M059J (cell line): Measurements from ENCODE around the gene CSHL1. TPM values are rescaled to one million over a fixed set of nuclear protein-coding genes. Genes with fewer than 3 reads are reported as not detected.
"Not testable (repeated sequence)": the region's sequence is repeated elsewhere in the genome, so short reads cannot be mapped to it uniquely, and the experiment has no call there.

ENCODE experiments used
- DNase-seq: peaks from one replicate; pipeline ENCODE4 v3.0.0-alpha.2; 2012; ENCODE audit warnings: low read depth
- total RNA-seq: library from RNA; depleted of rRNA; stranded (reverse); fragments of >200 nt; shearing (Covaris generic); gene quantifications from 2 replicates; pipeline ENCODE4 v1.2.3, GENCODE V29; 2014

Gene CSHL1
- total RNA-seq, 1 experiment from 2014 or later: not detected

DNA sequence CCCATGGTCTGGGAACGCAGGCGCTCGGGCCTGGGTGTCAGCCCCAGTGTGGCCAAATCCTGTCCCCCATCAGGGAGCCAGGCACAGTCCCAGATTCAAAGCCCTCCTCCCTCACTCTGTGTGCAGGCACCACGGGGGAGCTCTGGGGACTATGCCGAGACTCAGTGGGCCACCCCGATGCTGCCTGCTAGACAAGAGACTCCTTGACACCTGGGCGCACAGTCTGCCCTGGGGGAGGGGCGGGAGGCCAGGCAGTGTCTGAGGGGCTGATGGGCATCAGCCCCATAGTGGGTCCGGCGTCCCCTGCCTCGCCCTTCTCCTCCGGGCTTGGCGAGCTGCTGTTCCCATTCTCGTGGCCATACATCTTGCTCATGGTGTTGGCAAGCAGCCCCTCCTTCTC lies 29.5 kb upstream of the CSHL1 start:
- DNase-seq: no peak

DNA sequence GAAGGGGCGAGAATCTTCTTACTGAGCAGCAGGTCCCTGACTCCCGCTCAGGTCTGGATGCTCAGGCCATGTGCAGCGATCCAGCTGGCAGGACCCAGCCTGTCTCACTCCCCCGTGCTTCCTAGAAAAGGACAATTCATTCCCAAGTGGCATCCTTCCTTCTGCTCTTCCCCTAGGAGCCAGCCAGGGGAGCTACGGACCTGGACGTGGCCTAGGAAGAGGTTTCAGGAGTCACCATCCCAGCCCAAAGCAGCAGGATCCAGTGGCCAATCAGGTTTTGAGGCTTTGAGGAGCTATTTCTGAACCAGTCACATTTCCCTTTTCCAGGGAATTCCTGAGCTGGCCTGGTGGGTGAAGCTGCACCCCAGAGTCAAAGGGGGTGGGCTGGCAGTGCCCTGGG lies 28.8 kb upstream of the CSHL1 start:
- DNase-seq: no peak

GRCh38 chr17:63939401-63939800 lies 28.3 kb upstream of the CSHL1 start:
- no peak for DNase-seq

DNA sequence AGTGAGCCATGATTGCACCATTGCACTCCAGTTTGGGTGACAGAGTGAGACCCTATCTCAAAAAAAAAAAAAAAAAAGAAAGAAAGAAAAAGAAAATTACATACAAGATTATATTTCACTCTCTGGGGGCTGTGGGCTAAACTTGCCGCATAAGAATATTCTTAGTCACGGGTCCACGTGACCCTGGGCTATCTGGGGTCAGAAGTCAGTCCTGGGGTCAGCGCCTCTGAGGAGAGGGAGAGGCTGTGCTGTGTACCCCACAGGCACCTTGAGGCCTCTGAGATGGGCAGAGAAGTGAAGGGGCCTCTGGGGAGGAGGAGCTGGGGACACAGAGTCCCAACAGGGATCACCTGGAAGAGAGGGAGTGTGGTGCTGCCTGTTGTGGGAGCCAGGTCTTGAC lies 26.9 kb upstream of the CSHL1 start:
- no peak for DNase-seq

DNA sequence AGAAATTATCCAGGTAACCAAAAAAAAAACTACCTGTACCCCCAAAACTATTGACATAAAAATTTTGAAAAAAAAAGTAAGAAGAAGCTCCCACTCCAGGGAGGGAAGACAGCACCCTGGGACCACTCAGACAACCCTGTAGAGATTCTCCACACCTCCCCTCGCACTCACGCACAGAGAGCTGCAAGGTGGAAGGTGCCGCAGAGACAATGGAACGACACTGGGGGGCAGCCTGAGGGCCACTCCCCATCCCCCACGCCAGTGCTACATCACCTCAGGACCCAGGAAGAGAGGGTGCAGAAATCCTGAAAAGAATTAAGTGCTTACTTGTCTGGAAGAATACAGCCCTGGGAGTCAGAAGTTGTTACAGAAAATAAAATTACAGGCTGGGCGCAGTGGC lies 26.3 kb upstream of the CSHL1 start:
- no peak for DNase-seq

GRCh38 chr17:63934183-63935112 lies 23.4 kb upstream of the CSHL1 start:
- DNase-seq: no peak

GRCh38 chr17:63933598-63933997 lies 22.5 kb upstream of the CSHL1 start:
- no peak for DNase-seq

GRCh38 chr17:63932721-63933120 lies 21.7 kb upstream of the CSHL1 start:
- no peak for DNase-seq

DNA sequence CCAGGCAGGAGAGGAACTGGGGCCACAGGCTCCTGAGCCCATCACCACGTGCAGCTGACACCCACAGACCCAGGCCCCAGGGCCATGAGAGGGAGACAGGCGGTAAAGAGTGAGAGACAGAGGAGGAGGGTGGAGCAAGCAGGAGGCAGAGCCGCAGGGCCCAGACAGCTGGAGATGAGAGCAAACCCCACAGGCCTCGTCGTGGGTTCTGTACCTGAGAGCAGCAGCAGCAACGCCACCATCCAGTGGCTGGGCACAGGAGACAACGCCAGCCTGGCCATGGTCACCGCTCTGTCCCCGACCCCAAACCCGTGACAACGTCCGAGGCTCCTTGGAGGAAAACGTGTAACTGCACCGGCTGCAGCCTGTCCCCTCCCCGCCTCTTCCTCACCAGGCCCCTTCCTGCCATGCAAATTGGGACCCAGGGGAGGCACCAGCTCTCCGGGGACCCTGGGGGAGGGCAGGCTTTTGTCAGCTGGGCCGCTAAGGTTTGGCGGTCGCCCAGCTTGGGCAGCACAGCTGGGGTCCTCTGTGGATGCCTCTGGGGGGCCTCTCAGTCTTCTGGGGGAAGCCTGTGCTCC lies 21.0 kb upstream of the CSHL1 start, which contains the start of gene CD79B:
Gene CD79B (minus strand): TSS at position 351 of the 581 bp plus-strand sequence. CDS start 70 bp downstream, at position 281.
- no peak for DNase-seq

DNA sequence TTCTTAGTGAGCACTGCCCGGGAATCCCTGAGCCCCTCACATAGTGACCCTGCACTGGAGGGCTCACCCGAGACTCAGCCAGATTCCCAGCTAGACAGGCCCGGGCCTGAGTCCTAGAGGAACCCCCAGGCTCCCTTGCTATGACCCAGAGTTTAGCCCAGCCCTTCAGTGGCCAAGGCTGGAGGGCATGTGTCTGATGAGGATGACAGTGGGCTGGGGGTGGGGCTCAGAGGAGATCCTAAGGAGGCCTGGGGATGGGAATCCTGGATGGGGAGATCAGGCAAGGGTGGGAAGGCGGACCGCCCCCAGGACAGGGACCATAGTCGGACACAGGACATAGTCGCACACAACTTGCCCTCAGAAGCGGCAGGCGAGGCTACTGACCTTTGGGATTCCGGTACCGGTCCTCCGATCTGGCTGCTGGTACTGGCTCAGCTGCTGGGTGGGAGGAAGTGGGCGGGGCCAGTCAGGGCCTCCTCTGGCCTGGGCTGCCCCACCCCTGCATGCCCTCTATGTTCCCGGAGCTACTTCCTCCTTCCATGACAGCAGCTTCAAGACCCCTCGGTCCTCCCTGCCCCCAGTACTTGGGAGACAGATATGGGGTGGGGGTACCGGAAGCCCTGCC lies 20.0 kb upstream of the CSHL1 start:
- no peak for DNase-seq

DNA sequence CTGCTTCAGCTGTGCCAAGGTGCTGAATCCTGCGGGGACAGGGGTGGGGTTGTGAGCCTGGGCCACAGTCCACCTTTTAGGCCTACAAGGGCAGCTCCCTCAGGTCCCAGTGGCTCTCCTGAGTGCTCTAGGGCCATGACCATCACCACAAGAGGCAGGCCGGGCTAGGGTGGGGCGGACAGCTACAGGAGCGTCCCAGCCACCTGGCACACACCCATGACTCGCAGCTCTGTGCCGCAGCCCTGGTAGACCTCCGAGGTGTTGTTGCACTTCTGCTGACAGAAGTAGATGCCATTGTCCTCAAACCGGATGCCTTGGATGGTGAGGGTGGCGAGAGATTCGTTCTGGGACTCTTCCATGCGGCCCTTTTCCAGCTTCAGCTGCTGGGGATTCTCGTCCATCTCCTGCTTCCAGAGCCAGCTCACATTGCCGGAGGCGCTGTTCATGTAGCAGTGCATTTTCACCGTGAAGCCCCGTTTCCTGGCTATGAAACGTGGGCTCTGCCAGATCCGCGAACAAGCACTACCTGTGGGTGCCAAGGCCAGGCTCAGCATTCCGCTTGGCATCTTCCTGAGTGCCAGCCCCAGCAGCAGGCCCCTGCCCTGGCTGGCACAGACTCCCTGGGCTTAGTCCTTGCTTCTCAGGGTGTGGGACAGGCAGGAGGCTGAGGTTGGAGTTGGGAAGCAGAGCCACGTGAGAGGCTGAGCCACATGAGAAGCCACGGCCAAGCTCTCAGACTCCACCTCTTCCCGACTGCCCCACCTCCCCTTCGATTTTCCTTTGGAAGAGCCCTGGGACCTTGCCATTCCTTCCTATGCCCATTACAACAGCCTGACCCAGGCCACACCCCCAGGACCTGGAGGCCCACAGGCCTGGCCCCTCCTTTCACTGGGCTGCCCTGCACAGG lies 19.1 kb upstream of the CSHL1 start:
- peak; percentile 45 for DNase-seq

DNA sequence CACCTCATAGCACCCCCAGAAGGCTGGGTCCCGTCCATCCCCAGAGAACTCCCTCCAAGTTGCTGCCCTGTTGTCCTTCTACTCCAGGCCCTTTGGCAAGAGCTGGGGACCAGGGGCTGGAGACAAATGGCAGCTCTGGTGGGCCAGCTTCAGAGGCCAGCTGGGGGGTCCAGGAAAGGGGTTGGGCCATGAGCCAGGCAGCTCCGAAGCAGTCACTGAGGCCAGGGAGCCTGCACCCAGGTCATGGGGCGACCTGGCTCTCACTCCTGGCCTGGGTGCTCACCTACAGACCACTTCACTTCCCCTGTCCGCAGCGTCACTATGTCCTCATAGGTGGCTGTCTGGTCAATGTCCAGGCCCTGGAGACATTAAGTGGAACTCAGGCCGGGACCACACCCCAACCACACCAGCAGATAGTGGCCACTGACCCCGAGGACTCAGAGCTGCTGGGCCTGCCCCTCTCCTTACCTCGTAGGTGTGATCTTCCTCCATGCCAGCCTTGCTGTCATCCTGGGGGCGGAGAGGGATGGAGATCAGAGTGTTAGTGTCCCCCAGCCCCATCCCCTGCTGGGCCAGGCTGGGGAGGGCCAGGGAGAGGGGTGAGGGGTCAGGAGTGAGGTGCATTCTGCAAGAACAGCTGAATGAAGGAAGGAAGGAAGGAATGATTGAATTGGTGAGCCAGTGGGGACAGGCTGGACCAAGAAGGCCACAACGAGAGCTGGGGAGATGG lies 18.1 kb upstream of the CSHL1 start:
- DNase-seq: no peak

DNA sequence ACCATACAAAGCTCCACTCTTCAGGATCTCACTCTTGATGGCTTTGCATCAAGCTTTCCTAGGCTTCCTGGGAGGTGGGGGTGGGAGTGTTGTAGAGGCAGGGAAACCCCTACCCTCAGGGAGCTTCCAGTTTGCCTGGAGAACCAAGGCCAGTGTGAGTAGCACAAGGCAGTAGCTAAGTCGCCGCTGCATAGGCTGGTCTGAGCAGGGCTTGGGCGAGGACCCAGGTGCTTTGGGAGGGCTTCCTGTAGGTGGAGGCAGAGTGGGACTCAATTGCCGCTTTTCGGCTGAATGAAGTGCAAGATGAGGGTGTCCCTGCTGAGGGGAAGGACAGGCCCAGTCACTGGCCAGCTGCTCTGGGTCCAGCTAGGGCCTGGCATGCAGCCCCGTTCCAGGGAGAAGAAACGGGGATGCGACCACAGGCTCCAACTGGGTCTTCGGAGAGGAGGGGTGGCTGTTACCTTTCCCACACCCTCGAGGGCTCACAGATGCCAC lies 17.2 kb upstream of the CSHL1 start:
- no peak for DNase-seq

DNA sequence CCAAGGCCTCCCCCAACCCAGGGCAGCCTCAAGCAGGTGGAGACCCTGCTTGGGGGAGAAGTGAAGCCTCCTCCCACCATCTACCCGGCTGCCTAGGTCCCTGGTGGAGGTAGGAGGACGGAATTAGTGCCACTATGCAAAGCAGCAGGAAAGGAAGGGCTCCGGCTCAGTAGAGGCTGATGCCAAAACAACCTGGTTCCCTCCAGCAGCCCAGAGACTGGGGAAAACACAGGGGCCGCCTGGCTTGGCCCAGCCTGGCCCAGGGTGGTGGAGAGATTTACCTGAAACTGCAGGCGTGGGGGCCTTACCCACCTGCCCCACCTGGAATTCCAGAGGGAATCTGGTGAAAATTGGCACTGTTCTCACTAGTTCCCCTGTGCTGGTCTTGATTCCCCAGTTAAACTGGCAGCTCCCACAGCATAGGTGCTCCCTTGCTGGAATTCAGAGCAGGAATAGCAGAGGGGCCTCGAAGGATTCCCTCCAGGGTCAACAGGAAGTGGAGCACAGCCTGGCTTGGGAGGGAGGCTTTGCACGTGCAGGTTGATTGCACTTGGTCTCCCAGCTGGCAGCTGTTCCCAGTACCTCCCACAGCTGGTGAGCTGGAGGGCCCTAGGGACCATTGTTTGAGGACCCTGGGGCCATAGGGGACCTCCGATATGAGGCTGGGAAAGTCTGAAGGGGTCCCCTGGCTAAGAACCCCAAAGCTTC lies 16.6 kb upstream of the CSHL1 start:
- DNase-seq: no peak

- no peak for DNase-seq
Measured at GRCh38 chr17:63926164-63926563, 15.1 kb upstream of the CSHL1 start.

DNA sequence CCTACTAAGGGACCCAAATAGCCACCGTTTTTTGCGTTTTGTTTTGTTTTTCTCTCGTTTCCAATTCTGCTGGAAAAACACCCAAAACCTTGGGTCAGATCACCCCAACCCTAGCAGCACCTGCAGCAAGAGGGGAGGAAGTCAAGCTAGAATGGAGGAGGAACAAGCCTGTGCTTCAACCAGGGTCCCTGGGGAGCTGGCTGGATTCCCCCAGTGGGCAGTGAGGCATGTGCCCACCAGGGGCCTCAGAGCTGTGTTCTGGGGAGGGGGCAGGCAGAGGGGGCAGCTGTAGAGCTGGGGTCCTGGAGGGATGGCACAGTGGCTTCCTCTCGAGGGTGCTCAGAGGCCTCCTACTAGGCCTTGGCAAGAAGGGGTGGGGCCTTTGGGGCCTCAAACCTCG lies 14.6 kb upstream of the CSHL1 start:
- no peak for DNase-seq

- not testable (repeated sequence) for DNase-seq
Measured at GRCh38 chr17:63922402-63922801, 11.3 kb upstream of the CSHL1 start.

DNA sequence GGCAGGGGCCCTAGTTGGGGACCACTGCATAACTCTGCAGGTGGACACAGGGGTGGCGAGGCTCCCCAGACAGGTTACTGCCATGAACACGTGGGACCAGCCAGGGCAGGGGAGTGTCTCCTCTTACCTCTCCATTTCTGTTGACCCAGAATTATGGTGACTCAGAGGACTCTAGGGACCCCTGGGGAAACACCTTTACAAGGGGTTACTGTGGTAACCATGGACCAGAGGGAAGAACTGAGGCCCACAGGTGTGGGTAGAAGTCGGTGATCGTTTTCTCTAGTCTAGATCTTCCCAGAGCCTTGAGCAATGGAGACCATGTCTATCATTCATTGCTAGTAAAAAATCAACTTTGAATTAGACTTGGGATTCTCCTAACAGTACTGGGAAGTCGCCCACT lies 9.7 kb upstream of the CSHL1 start:
- not testable (repeated sequence) for DNase-seq

- not testable (repeated sequence) for DNase-seq
Measured at GRCh38 chr17:63920050-63920449, 9.0 kb upstream of the CSHL1 start.

- peak; percentile 52 for DNase-seq
Measured at GRCh38 chr17:63919311-63919723, 8.3 kb upstream of the CSHL1 start.
